ENCODE results near the gene DUSP28. TPM values are rescaled to one million over a fixed set of nuclear protein-coding genes. Genes with fewer than 3 reads are reported as not detected.

Gene DUSP28
- total RNA-seq, 6 donors from 2014 or later = 3.2 to 30.4 (median 5.7) TPM

DNA sequence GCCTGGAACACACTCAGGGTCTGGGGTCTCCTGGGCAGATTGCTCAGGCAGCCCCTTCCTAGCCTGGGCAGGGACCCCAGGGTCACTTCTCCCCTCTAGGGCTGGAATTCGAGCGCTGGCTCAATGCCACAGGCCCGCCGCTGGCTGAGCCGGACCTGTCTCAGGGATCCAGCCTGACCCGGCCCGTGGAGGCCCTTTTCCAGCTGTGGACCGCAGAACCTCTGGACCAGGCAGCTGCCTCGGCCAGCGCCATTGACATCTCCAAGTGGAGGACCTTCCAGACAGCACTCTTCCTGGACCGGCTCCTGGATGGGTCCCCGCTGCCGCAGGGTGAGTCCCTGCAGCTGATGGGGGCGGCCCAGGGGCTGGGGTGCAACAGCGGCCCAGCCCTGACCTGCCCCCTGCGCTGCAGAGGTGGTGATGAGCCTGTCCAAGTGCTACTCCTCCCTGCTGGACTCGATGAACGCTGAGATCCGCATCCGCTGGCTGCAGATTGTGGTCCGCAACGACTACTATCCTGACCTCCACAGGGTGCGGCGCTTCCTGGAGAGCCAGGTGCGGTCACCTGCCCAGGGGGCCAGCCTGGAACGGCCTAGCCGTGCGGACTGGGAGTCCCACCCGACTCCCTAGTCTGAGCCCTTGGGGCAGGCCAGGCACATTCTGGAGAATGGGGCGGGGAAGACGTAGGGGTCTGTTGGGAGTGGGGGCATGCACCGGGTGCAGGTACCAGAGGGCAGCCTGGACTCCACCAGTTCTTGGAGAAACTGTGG, 16.5 kb downstream of the DUSP28 start:
- H3K36me3 ChIP-seq = peaks cover 10 to 68% (median 53%) of the 10 kb centered on the region in 4 donors
- no peaks in the 10 kb centered on the region for H3K27me3 ChIP-seq
- H3K27ac ChIP-seq = no peak overlapping the region
- peaks cover 24 to 41% (median 29%) of the 10 kb centered on the region in 4 donors for H3K4me1 ChIP-seq
- TF ChIP-seq POLR2AphosphoS5 (IDR thresholded peaks at IDR 0.05) = no peak
- no peak for TF ChIP-seq EP300 (IDR thresholded peaks at IDR 0.05)
- TF ChIP-seq, protein P1, sequence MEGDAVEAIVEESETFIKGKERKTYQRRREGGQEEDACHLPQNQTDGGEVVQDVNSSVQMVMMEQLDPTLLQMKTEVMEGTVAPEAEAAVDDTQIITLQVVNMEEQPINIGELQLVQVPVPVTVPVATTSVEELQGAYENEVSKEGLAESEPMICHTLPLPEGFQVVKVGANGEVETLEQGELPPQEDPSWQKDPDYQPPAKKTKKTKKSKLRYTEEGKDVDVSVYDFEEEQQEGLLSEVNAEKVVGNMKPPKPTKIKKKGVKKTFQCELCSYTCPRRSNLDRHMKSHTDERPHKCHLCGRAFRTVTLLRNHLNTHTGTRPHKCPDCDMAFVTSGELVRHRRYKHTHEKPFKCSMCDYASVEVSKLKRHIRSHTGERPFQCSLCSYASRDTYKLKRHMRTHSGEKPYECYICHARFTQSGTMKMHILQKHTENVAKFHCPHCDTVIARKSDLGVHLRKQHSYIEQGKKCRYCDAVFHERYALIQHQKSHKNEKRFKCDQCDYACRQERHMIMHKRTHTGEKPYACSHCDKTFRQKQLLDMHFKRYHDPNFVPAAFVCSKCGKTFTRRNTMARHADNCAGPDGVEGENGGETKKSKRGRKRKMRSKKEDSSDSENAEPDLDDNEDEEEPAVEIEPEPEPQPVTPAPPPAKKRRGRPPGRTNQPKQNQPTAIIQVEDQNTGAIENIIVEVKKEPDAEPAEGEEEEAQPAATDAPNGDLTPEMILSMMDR (IDR thresholded peaks at IDR 0.05) = no peak
- TF ChIP-seq POLR2A (IDR thresholded peaks at IDR 0.05) = no peak
- ATAC-seq (ENCODE audit: low FRiP score in 2 of 2) = no peak
- H3K4me3 ChIP-seq = no peak overlapping the region
- DNase-seq = peak in 1 of 2 donors; percentile 82
- WGBS, 2 donors = 95% methylated on average over 12 to 26 of the region's 32 CpGs
- H3K9me3 ChIP-seq = no peaks in the 10 kb centered on the region

DNA sequence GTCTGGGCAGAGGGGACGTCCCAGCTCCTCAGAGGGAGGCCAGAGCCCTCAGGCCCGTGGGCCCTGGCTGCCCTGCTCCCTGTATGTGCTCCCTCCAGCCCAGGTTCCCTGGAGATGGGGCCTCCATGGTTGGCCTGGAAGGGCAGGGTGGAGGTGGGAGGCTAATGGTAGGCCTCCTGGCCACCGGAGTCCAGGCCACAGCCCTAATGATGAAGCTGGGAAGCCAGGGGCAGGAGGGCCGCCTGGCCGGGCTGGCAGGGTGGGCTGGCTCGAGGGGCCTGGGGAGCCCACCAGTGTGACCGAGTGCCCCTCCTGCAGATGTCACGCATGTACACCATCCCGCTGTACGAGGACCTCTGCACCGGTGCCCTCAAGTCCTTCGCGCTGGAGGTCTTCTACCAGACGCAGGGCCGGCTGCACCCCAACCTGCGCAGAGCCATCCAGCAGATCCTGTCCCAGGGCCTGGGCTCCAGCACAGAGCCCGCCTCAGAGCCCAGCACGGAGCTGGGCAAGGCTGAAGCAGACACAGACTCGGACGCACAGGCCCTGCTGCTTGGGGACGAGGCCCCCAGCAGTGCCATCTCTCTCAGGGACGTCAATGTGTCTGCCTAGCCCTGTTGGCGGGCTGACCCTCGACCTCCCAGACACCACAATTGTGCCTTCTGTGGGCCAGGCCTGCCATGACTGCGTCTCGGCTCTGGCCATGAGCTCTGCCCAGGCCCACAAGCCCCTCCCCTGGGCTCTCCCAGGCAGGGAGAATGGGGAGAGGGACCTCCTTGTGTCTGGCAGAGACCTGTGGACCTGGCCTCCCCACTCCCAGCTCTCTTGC, 17.3 kb downstream of the DUSP28 start:
- TF ChIP-seq, protein P1 (IDR thresholded peaks at IDR 0.05) = no peak
- no peak for TF ChIP-seq POLR2AphosphoS5 (IDR thresholded peaks at IDR 0.05)
- no peak for TF ChIP-seq POLR2A (IDR thresholded peaks at IDR 0.05)
- no peak for TF ChIP-seq EP300 (IDR thresholded peaks at IDR 0.05)
- Histone ChIP-seq H3K4me3 (no peak overlapping the region), H3K27ac (peak overlapping the region in 2 of 4 donors; percentile 83 to 85), H3K4me1 (peaks cover 24 to 40% (median 29%) of the 10 kb centered on the region in 4 donors), H3K9me3 (no peaks in the 10 kb centered on the region), H3K27me3 (no peaks in the 10 kb centered on the region), H3K36me3 (peaks cover 10 to 65% (median 52%) of the 10 kb centered on the region in 4 donors)
- 91 to 94% methylated on average over 7 to 26 of the region's 26 CpGs for WGBS, 2 donors
- DNase-seq = peak in 1 of 2 donors; percentile 59
- no peak for ATAC-seq (ENCODE audit: low FRiP score in 2 of 2)

DNA sequence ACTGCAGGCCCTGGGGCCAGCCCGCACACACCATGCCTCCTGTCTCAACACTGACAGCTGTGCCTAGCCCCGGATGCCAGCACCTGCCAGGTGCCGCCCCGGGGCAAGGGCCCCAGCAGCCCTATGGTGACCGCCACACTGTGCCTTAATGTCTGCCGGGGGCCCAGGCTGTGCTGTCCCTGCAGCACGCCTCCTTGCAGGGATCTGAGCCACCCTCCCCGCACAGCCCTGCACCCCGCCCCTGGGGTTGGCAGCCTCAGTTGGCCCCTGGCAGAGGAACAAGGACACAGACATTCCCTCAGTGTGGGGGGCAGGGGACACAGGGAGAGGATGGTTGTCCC, 17.9 kb downstream of the DUSP28 start:
- no peaks in the 10 kb centered on the region for H3K9me3 ChIP-seq
- DNase-seq (peak in 1 of 2 donors; percentile 66), ATAC-seq (ENCODE audit: low FRiP score in 2 of 2) (no peak)
- H3K4me3 ChIP-seq = no peak overlapping the region
- TF ChIP-seq POLR2A (IDR thresholded peaks at IDR 0.05) (no peak), POLR2AphosphoS5 (IDR thresholded peaks at IDR 0.05) (no peak), EP300 (IDR thresholded peaks at IDR 0.05) (no peak)
- TF ChIP-seq, protein P1 (IDR thresholded peaks at IDR 0.05) = no peak
- H3K36me3 ChIP-seq = peaks cover 10 to 59% (median 49%) of the 10 kb centered on the region in 4 donors
- no peaks in the 10 kb centered on the region for H3K27me3 ChIP-seq
- H3K27ac ChIP-seq = peak overlapping the region; percentile 83 to 89 (median 86)
- H3K4me1 ChIP-seq = peaks cover 24 to 40% (median 29%) of the 10 kb centered on the region in 4 donors
- WGBS, 2 donors = 96 to 100% methylated on average over 5 to 9 of the region's 9 CpGs

DNA sequence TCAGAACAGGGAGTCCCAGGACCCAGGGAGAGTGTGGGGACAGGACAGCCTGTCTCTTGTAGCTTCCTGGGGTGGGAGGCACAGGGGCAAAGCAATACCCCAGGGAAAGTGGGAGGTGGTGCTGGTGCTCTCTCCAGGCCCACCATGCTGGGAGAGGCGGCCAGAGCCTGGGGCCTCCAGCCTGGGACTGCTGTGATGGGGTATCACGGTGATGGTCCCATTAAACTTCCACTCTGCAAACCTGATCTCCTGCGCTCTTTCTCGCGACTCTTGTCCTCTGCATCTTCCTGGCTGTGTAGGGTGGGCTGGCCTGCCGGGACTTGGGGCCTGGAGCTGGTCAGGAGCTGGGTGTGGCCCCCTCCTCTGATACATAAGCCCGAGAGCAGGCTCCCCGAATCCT, 18.3 kb downstream of the DUSP28 start:
- no peaks in the 10 kb centered on the region for H3K9me3 ChIP-seq
- peaks cover 24 to 36% (median 29%) of the 10 kb centered on the region in 4 donors for H3K4me1 ChIP-seq
- WGBS, 2 donors = 87 to 95% methylated on average over 8 of the region's 8 CpGs
- H3K27ac ChIP-seq = peak overlapping the region; percentile 83 to 89 (median 86)
- peaks cover 10 to 55% (median 47%) of the 10 kb centered on the region in 4 donors for H3K36me3 ChIP-seq
- DNase-seq = peak in 1 of 2 donors; percentile 49
- no peak overlapping the region for H3K4me3 ChIP-seq
- ATAC-seq (ENCODE audit: low FRiP score in 2 of 2) = no peak
- TF ChIP-seq POLR2A (IDR thresholded peaks at IDR 0.05) = no peak
- TF ChIP-seq, protein P1 (IDR thresholded peaks at IDR 0.05) = no peak
- no peak for TF ChIP-seq POLR2AphosphoS5 (IDR thresholded peaks at IDR 0.05)
- TF ChIP-seq EP300 (IDR thresholded peaks at IDR 0.05) = no peak
- H3K27me3 ChIP-seq = no peaks in the 10 kb centered on the region
